CD4-positive, CD25-positive, alpha-beta regulatory T cell (primary cell): ENCODE measurements around the gene TBCK. TPM values are rescaled to one million over a fixed set of nuclear protein-coding genes. Genes with fewer than 3 reads are reported as not detected.

Experiments used
- ATAC-seq, 2 donors: fragments of 150-1000 bp; cut with Tn5 transposase; one replicate each; pipeline ENCODE4 v1.10.0; 2021; ENCODE audit warnings: low read depth in 2 of 2, moderate number of reproducible peaks in 2 of 2, moderate library complexity in 1 of 2
- DNase-seq, 3 donors: peaks; one replicate each; pipeline versions ENCODE4 v3.0.0 to v3.0.0-alpha.2; 2012 to 2022; ENCODE audit warnings: mixed read lengths in 1 of 3
- H3K27ac ChIP-seq: one replicate; pipeline ENCODE4 v1.7.0; 2013; ENCODE audit warnings: mild to moderate bottlenecking, low read length; ENCODE audit not compliant: insufficient read depth, poor library complexity, severe bottlenecking
- H3K27me3 ChIP-seq: one replicate; pipeline ENCODE4 v1.7.0; 2013; ENCODE audit warnings: low read length; ENCODE audit not compliant: control insufficient read depth, insufficient read depth
- H3K36me3 ChIP-seq: one replicate; pipeline ENCODE4 v1.7.0; 2013; ENCODE audit warnings: mild to moderate bottlenecking, low read length, moderate library complexity; ENCODE audit not compliant: control insufficient read depth, insufficient read depth
- H3K4me1 ChIP-seq: 2 replicates; pipeline ENCODE4 v1.7.0; 2013; ENCODE audit warnings: mild to moderate bottlenecking, low read length; ENCODE audit not compliant: insufficient read depth, control insufficient read depth, poor library complexity, severe bottlenecking
- H3K4me3 ChIP-seq: one replicate; pipeline ENCODE4 v1.7.0; 2013; ENCODE audit warnings: low read depth, mild to moderate bottlenecking, low read length, moderate library complexity
- H3K9me3 ChIP-seq, 2 experiments: 1 replicate in 1 of 2; 2 replicates in 1 of 2; pipeline ENCODE4 v1.7.0; 2013; ENCODE audit warnings: low read length in 2 of 2, mild to moderate bottlenecking in 1 of 2, moderate library complexity in 1 of 2; ENCODE audit not compliant: control insufficient read depth in 2 of 2
- H3K27ac Mint-ChIP-seq, 3 donors: one replicate each; pipeline ENCODE4 v1.8.0; 2020 to 2022; ENCODE audit warnings: mild to moderate bottlenecking in 3 of 3, mixed read lengths in 3 of 3, moderate library complexity in 2 of 3
- H3K27me3 Mint-ChIP-seq: one replicate; pipeline ENCODE4 v1.8.0; 2022; ENCODE audit warnings: mild to moderate bottlenecking, mixed read lengths
- H3K36me3 Mint-ChIP-seq: one replicate; pipeline ENCODE4 v1.8.0; 2020; ENCODE audit warnings: mixed read lengths
- H3K4me1 Mint-ChIP-seq, 4 donors: one replicate each; pipeline ENCODE4 v1.8.0; 2020 to 2022; ENCODE audit warnings: mixed read lengths in 4 of 4, mild to moderate bottlenecking in 1 of 4
- H3K4me3 Mint-ChIP-seq, 4 donors: one replicate each; pipeline ENCODE4 v1.8.0; 2020 to 2022; ENCODE audit warnings: mild to moderate bottlenecking in 4 of 4, mixed read lengths in 4 of 4, moderate library complexity in 3 of 4
- H3K9me3 Mint-ChIP-seq, 7 donors: one replicate each; pipeline ENCODE4 v1.8.0; 2020 to 2022; ENCODE audit warnings: mixed read lengths in 7 of 7, mild to moderate bottlenecking in 3 of 7, moderate library complexity in 2 of 7
- polyA plus RNA-seq, 4 donors: library from polyadenylated mRNA; unstranded; fragments of 300-500 nt; fragmentation: Illumina TruSeq; gene quantifications; one replicate each; pipeline ENCODE4 v1.2.3, GENCODE V29; 2021
- total RNA-seq: library from RNA; stranded (reverse); gene quantifications from one replicate; pipeline ENCODE4 v1.2.3, GENCODE V29; 2022

The TBCK gene
- total and polyA plus RNA-seq, 5 donors from 2014 or later: 10.9 to 47.1 (median 24.8) TPM

- Histone ChIP-seq H3K27ac (no peak overlapping the region), H3K27me3 (peaks cover 6% of the 10 kb centered on the region), H3K9me3 (peaks cover 0 to 3% of the 10 kb centered on the region in 2 experiments), H3K4me1 (no peaks in the 10 kb centered on the region), H3K4me3 (no peak overlapping the region), H3K36me3 (no peaks in the 10 kb centered on the region)
- no peak for DNase-seq
- H3K4me1 Mint-ChIP-seq: no peaks in the 10 kb centered on the region
- no peak overlapping the region for H3K4me3 Mint-ChIP-seq
- no peak for ATAC-seq
- H3K9me3 Mint-ChIP-seq: peaks cover 0 to 24% (median 6%) of the 10 kb centered on the region in 7 donors
- H3K27ac Mint-ChIP-seq: no peak overlapping the region
- peaks cover 33% of the 10 kb centered on the region for H3K27me3 Mint-ChIP-seq
- H3K36me3 Mint-ChIP-seq: no peaks in the 10 kb centered on the region
These were observed 283.1 kb downstream of the TBCK start for GRCh38 chr4:106032851-106033286.

GRCh38 chr4:106022454-106022853 is 293.6 kb downstream of the TBCK start:
- no peak for ATAC-seq

GRCh38 chr4:106021737-106022410 is 294.1 kb downstream of the TBCK start:
- H3K9me3 ChIP-seq: peaks cover 0 to 3% of the 10 kb centered on the region in 2 experiments
- no peaks in the 10 kb centered on the region for H3K27me3 ChIP-seq
- Mint-ChIP-seq H3K4me1 (no peaks in the 10 kb centered on the region), H3K9me3 (peaks cover 0 to 3% (median 0%) of the 10 kb centered on the region in 7 donors), H3K36me3 (no peaks in the 10 kb centered on the region), H3K4me3 (no peak overlapping the region), H3K27me3 (no peaks in the 10 kb centered on the region), H3K27ac (no peak overlapping the region)
- DNase-seq (no peak), ATAC-seq (no peak)
- H3K27ac ChIP-seq: no peak overlapping the region
- H3K36me3 ChIP-seq: no peaks in the 10 kb centered on the region
- no peaks in the 10 kb centered on the region for H3K4me1 ChIP-seq
- no peak overlapping the region for H3K4me3 ChIP-seq

More at GRCh38 chr4:106022454-106022853, 293.6 kb downstream of the TBCK start:
- H3K9me3 ChIP-seq: peaks cover 0 to 3% of the 10 kb centered on the region in 2 experiments
- Mint-ChIP-seq H3K4me3 (no peak overlapping the region), H3K36me3 (no peaks in the 10 kb centered on the region), H3K27me3 (no peaks in the 10 kb centered on the region), H3K9me3 (peaks cover 0 to 3% (median 0%) of the 10 kb centered on the region in 7 donors), H3K4me1 (no peaks in the 10 kb centered on the region), H3K27ac (no peak overlapping the region)
- H3K4me1 ChIP-seq: no peaks in the 10 kb centered on the region
- H3K36me3 ChIP-seq: no peaks in the 10 kb centered on the region
- H3K4me3 ChIP-seq: no peak overlapping the region
- DNase-seq: no peak
- no peak overlapping the region for H3K27ac ChIP-seq
- no peaks in the 10 kb centered on the region for H3K27me3 ChIP-seq

- no peak overlapping the region for H3K27ac ChIP-seq
- DNase-seq (no peak), ATAC-seq (no peak)
- H3K27me3 ChIP-seq: no peaks in the 10 kb centered on the region
- Mint-ChIP-seq H3K9me3 (peaks cover 0 to 7% (median 0%) of the 10 kb centered on the region in 7 donors), H3K4me3 (no peak overlapping the region), H3K27ac (no peak overlapping the region), H3K4me1 (no peaks in the 10 kb centered on the region), H3K36me3 (no peaks in the 10 kb centered on the region), H3K27me3 (no peaks in the 10 kb centered on the region)
- H3K36me3 ChIP-seq: no peaks in the 10 kb centered on the region
- no peaks in the 10 kb centered on the region for H3K4me1 ChIP-seq
- H3K9me3 ChIP-seq: peaks cover 0 to 3% of the 10 kb centered on the region in 2 experiments
- no peak overlapping the region for H3K4me3 ChIP-seq
These were observed 296.2 kb downstream of the TBCK start for GRCh38 chr4:106019771-106020170.

- H3K27ac ChIP-seq: no peak overlapping the region
- no peaks in the 10 kb centered on the region for H3K4me1 Mint-ChIP-seq
- no peak for ATAC-seq
- H3K27me3 Mint-ChIP-seq: no peaks in the 10 kb centered on the region
- H3K27me3 ChIP-seq: no peaks in the 10 kb centered on the region
- no peaks in the 10 kb centered on the region for H3K4me1 ChIP-seq
- no peak overlapping the region for H3K4me3 ChIP-seq
- no peak overlapping the region for H3K4me3 Mint-ChIP-seq
- H3K36me3 ChIP-seq: no peaks in the 10 kb centered on the region
- no peak overlapping the region for H3K27ac Mint-ChIP-seq
- H3K36me3 Mint-ChIP-seq: peaks cover 3% of the 10 kb centered on the region
- H3K9me3 ChIP-seq: peaks cover 0 to 2% of the 10 kb centered on the region in 2 experiments
- H3K9me3 Mint-ChIP-seq: peaks cover 0 to 18% (median 7%) of the 10 kb centered on the region in 7 donors
- DNase-seq: no peak
These were observed 298.0 kb downstream of the TBCK start for GRCh38 chr4:106017975-106018374.

- no peak overlapping the region for H3K27ac ChIP-seq
- H3K4me3 ChIP-seq: no peak overlapping the region
- H3K9me3 ChIP-seq: peaks cover 4 to 7% of the 10 kb centered on the region in 2 experiments
- H3K27me3 Mint-ChIP-seq: no peaks in the 10 kb centered on the region
- H3K4me3 Mint-ChIP-seq: no peak overlapping the region
- H3K27me3 ChIP-seq: no peaks in the 10 kb centered on the region
- no peaks in the 10 kb centered on the region for H3K4me1 ChIP-seq
- no peaks in the 10 kb centered on the region for H3K4me1 Mint-ChIP-seq
- peaks cover 3% of the 10 kb centered on the region for H3K36me3 Mint-ChIP-seq
- ATAC-seq (no peak), DNase-seq (no peak)
- H3K36me3 ChIP-seq: no peaks in the 10 kb centered on the region
- peaks cover 1 to 42% (median 16%) of the 10 kb centered on the region in 7 donors for H3K9me3 Mint-ChIP-seq
- no peak overlapping the region for H3K27ac Mint-ChIP-seq
These were observed 304.6 kb downstream of the TBCK start for GRCh38 chr4:106011387-106011786.

GRCh38 chr4:106010761-106011160 is 305.2 kb downstream of the TBCK start:
- Mint-ChIP-seq H3K4me3 (no peak overlapping the region), H3K27me3 (no peaks in the 10 kb centered on the region), H3K9me3 (peaks cover 1 to 42% (median 16%) of the 10 kb centered on the region in 7 donors), H3K36me3 (peaks cover 3% of the 10 kb centered on the region), H3K4me1 (no peaks in the 10 kb centered on the region), H3K27ac (no peak overlapping the region)
- no peak overlapping the region for H3K27ac ChIP-seq
- ATAC-seq (no peak), DNase-seq (no peak)
- no peaks in the 10 kb centered on the region for H3K36me3 ChIP-seq
- H3K27me3 ChIP-seq: no peaks in the 10 kb centered on the region
- peaks cover 4 to 7% of the 10 kb centered on the region in 2 experiments for H3K9me3 ChIP-seq
- H3K4me3 ChIP-seq: no peak overlapping the region
- no peaks in the 10 kb centered on the region for H3K4me1 ChIP-seq

GRCh38 chr4:106002994-106003393 is 313.0 kb downstream of the TBCK start:
- no peaks in the 10 kb centered on the region for H3K4me1 Mint-ChIP-seq
- Histone ChIP-seq H3K27me3 (no peaks in the 10 kb centered on the region), H3K27ac (no peak overlapping the region), H3K4me1 (no peaks in the 10 kb centered on the region), H3K4me3 (no peak overlapping the region), H3K9me3 (no peaks in the 10 kb centered on the region), H3K36me3 (no peaks in the 10 kb centered on the region)
- DNase-seq: no peak
- H3K4me3 Mint-ChIP-seq: no peak overlapping the region
- no peaks in the 10 kb centered on the region for H3K36me3 Mint-ChIP-seq
- peaks cover 0 to 3% (median 0%) of the 10 kb centered on the region in 7 donors for H3K9me3 Mint-ChIP-seq
- H3K27me3 Mint-ChIP-seq: no peaks in the 10 kb centered on the region
- no peak for ATAC-seq
- no peak overlapping the region for H3K27ac Mint-ChIP-seq
